B cell (primary cell): Measurements from ENCODE around the gene VN1R5. TPM values are rescaled to one million over a fixed set of nuclear protein-coding genes. Genes with fewer than 3 reads are reported as not detected.

Source experiments
- ATAC-seq: fragments of 200-7000 bp; cut with Tn5 transposase; one replicate; pipeline ENCODE4 v1.10.0; 2021; ENCODE audit warnings: low read depth, mild to moderate bottlenecking, moderate number of reproducible peaks, moderate library complexity
- CTCF ChIA-PET: fragments of 350-600 bp; sonication (Branson Sonifier 250); formaldehyde crosslinking; loops from one replicate; lab custom pipeline; 2021; ENCODE audit warnings: antibody characterized with exemption, inconsistent platforms; lab: Charles Lee
- POLR2A ChIA-PET: fragments of 350-600 bp; sonication (Branson Sonifier 250); formaldehyde crosslinking; loops from one replicate; lab custom pipeline; 2021; ENCODE audit warnings: antibody characterized with exemption; lab: Charles Lee
- DNase-seq: peaks from one replicate; pipeline ENCODE4 v3.0.0; 2013
- H2AFZ ChIP-seq: 2 replicates; pipeline ENCODE4 v1.6.1; 2012; ENCODE audit warnings: mild to moderate bottlenecking, low read depth, low read length; ENCODE audit not compliant: insufficient read depth, poor library complexity, severe bottlenecking
- H3K27ac ChIP-seq, 2 donors: 1 replicate in 1 of 2; 2 replicates in 1 of 2; pipeline ENCODE4 v1.5.1; 2012 to 2013; ENCODE audit warnings: low read length in 2 of 2, mild to moderate bottlenecking in 2 of 2, moderate library complexity in 1 of 2
- H3K27me3 ChIP-seq, 4 experiments: fragments of 200-600 bp in 1 of 4; sonication (generic) in 1 of 4; replicated peaks in 1 of 4; 1 replicate in 2 of 4; 2 replicates in 2 of 4; pipeline versions ENCODE4 v1.6.1 to v1.7.0; 2013 to 2016; ENCODE audit warnings: low read length in 3 of 4, mild to moderate bottlenecking in 2 of 4, mixed read lengths in 1 of 4, moderate library complexity in 1 of 4; ENCODE audit not compliant: insufficient read depth in 4 of 4, control insufficient read depth in 3 of 4; ENCODE audit errors: control extremely low read depth in 1 of 4
- H3K36me3 ChIP-seq, 2 experiments: replicated peaks in 1 of 2; 1 replicate in 1 of 2; 2 replicates in 1 of 2; pipeline versions ENCODE4 v1.6.1 to v1.7.1; 2013; ENCODE audit warnings: low read length in 1 of 2; ENCODE audit not compliant: insufficient read depth in 2 of 2, control insufficient read depth in 1 of 2; ENCODE audit errors: control extremely low read depth in 1 of 2, extremely low read depth in 1 of 2
- H3K4me1 ChIP-seq, 2 donors: fragments of 200-600 bp in 1 of 2; sonication (generic) in 1 of 2; 1 replicate in 1 of 2; 2 replicates in 1 of 2; pipeline versions ENCODE4 v1.5.1 to v1.6.1; 2013 to 2017; ENCODE audit warnings: low read length in 2 of 2; ENCODE audit not compliant: control insufficient read depth in 2 of 2, insufficient read depth in 2 of 2
- H3K4me2 ChIP-seq: replicated peaks from 2 replicates; pipeline ENCODE3; 2012; ENCODE audit warnings: mild to moderate bottlenecking, low read depth, low read length; ENCODE audit not compliant: poor library complexity, severe bottlenecking
- H3K4me3 ChIP-seq, 5 experiments: fragments of 200-600 bp in 1 of 5; sonication (generic) in 1 of 5; 1 replicate in 3 of 5; 2 replicates in 2 of 5; pipeline versions ENCODE4 v1.5.1 to v1.7.0; 2011 to 2016; ENCODE audit warnings: low read length in 4 of 5, mild to moderate bottlenecking in 4 of 5, low read depth in 2 of 5, control low read depth in 1 of 5, moderate library complexity in 1 of 5; ENCODE audit not compliant: insufficient read depth in 1 of 5; ENCODE audit errors: control extremely low read depth in 1 of 5, extremely low read depth in 1 of 5
- H3K79me2 ChIP-seq: fragments of 200-600 bp; sonication (generic); one replicate; pipeline ENCODE4 v1.6.0; 2016; ENCODE audit warnings: low read length; ENCODE audit not compliant: control insufficient read depth, insufficient read depth
- H3K9ac ChIP-seq: fragments of 200-600 bp; sonication (generic); 2 replicates; pipeline ENCODE4 v1.6.1; 2017; ENCODE audit warnings: mild to moderate bottlenecking, low read length, moderate library complexity
- H3K9me3 ChIP-seq, 3 donors: one replicate each; pipeline versions ENCODE4 v1.6.1 to v1.7.1; 2013; ENCODE audit warnings: low read length in 2 of 3; ENCODE audit not compliant: control insufficient read depth in 2 of 3, insufficient read depth in 1 of 3; ENCODE audit errors: control extremely low read depth in 1 of 3
- H4K20me1 ChIP-seq: 2 replicates; pipeline ENCODE4 v1.6.0; 2012; ENCODE audit warnings: mild to moderate bottlenecking, low read length; ENCODE audit not compliant: insufficient read depth, control insufficient read depth, poor library complexity, severe bottlenecking
- H3K27ac Mint-ChIP-seq: one replicate; pipeline ENCODE4 v1.8.0; 2021; ENCODE audit warnings: mixed read lengths
- H3K27me3 Mint-ChIP-seq: one replicate; pipeline ENCODE4 v1.8.0; 2021; ENCODE audit warnings: mixed read lengths
- H3K4me1 Mint-ChIP-seq: one replicate; pipeline ENCODE4 v1.8.0; 2021; ENCODE audit warnings: mixed read lengths
- H3K4me3 Mint-ChIP-seq: one replicate; pipeline ENCODE4 v1.8.0; 2021; ENCODE audit warnings: mixed read lengths
- H3K9me3 Mint-ChIP-seq: one replicate; pipeline ENCODE4 v1.8.0; 2022; ENCODE audit warnings: mixed read lengths; ENCODE audit not compliant: insufficient read depth
- EZH2 ChIP-seq: IDR thresholded peaks from 2 replicates; pipeline ENCODE4 v1.6.1; 2012; ENCODE audit warnings: borderline replicate concordance, low read depth, mild to moderate bottlenecking, moderate library complexity, low read length; ENCODE audit not compliant: insufficient read depth, poor library complexity, severe bottlenecking
- WGBS: methylation state at CpG from one replicate; pipeline ENCODE4 v1.1.5; 2013; ENCODE audit warnings: missing lambda C conversion rate; ENCODE audit not compliant: insufficient coverage; 5-methylcytosine and 5-hydroxymethylcytosine counted together
- intact Hi-C: fragments of 100-400 bp; cut with micrococcal nuclease; formaldehyde crosslinking; loops from one replicate; pipeline ENCODE4 v1.10.0; 2022
- polyA plus RNA-seq: library from polyadenylated mRNA; depleted of rRNA; stranded (reverse); fragments of >200 nt; gene quantifications from 2 replicates; pipeline ENCODE4 v1.2.3, GENCODE V29; 2012
- total RNA-seq, 2 donors: library from RNA; stranded (reverse); fragments of 120-200 nt in 1 of 2; gene quantifications; 1 replicate in 1 of 2; 2 replicates in 1 of 2; pipeline versions ENCODE4 v1.2.3 to v1.2.4, GENCODE V29; 2013 to 2022
- TF ChIP-seq, protein P1 (sequence below): fragments of 200-600 bp; IDR thresholded peaks from one replicate; pipeline ENCODE4 v1.8.0; 2022; ENCODE audit warnings: antibody characterized with exemption, mild to moderate bottlenecking

VN1R5 gene
- total and polyA plus RNA-seq, 2 donors (not counting 1 experiment from before 2014, with no cell fraction given): not detected

DNA sequence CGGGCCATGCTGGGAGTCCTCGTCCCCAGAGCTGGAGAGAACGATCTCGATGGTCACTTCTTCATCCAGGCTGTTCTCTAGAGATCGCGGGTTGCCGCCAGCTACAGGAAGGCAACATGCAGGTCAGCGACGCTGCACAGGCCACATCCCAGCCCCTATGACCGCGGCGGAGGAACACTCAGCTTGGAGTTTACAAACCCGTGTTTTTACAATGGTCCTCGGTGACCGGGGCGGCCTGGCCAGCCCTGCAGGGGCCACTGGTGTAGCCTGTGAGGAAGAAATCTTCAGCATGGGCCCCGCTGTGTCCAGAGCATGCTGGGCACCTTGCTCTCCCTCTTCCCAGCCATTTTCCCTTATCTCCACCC lies 45.3 kb downstream of the VN1R5 start:
- WGBS: 95% methylated on average over 13 of the region's 17 CpGs
- intact Hi-C loops: no loop called here
- no peak overlapping the region for H3K27ac Mint-ChIP-seq
- Histone ChIP-seq H3K4me3 (no peak overlapping the region), H3K9me3 (no peaks in the 10 kb centered on the region), H3K36me3 (peaks cover 0 to 2% of the 10 kb centered on the region in 2 experiments), H3K4me2 (no peak overlapping the region), H3K27ac (no peak overlapping the region), H3K27me3 (no peaks in the 10 kb centered on the region), H4K20me1 (no peaks in the 10 kb centered on the region), H3K79me2 (no peaks in the 10 kb centered on the region), H2AFZ (no peak overlapping the region), H3K9ac (no peak overlapping the region), H3K4me1 (no peaks in the 10 kb centered on the region)
- ChIA-PET CTCF (no interaction called here), POLR2A (no interaction called here)
- no peak for ATAC-seq
- TF ChIP-seq EZH2: no peak
- TF ChIP-seq, protein P1, sequence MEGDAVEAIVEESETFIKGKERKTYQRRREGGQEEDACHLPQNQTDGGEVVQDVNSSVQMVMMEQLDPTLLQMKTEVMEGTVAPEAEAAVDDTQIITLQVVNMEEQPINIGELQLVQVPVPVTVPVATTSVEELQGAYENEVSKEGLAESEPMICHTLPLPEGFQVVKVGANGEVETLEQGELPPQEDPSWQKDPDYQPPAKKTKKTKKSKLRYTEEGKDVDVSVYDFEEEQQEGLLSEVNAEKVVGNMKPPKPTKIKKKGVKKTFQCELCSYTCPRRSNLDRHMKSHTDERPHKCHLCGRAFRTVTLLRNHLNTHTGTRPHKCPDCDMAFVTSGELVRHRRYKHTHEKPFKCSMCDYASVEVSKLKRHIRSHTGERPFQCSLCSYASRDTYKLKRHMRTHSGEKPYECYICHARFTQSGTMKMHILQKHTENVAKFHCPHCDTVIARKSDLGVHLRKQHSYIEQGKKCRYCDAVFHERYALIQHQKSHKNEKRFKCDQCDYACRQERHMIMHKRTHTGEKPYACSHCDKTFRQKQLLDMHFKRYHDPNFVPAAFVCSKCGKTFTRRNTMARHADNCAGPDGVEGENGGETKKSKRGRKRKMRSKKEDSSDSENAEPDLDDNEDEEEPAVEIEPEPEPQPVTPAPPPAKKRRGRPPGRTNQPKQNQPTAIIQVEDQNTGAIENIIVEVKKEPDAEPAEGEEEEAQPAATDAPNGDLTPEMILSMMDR: no peak
- no peaks in the 10 kb centered on the region for H3K4me1 Mint-ChIP-seq
- no peaks in the 10 kb centered on the region for H3K9me3 Mint-ChIP-seq
- no peak for DNase-seq
- H3K27me3 Mint-ChIP-seq: no peaks in the 10 kb centered on the region
- no peak overlapping the region for H3K4me3 Mint-ChIP-seq

GRCh38 chr1:247303216-247303615 lies 47.3 kb downstream of the VN1R5 start:
- Histone ChIP-seq H3K9ac (no peak overlapping the region), H3K27ac (no peak overlapping the region), H3K4me2 (no peak overlapping the region), H4K20me1 (no peaks in the 10 kb centered on the region), H3K4me3 (no peak overlapping the region), H3K4me1 (no peaks in the 10 kb centered on the region), H2AFZ (no peak overlapping the region), H3K9me3 (no peaks in the 10 kb centered on the region), H3K79me2 (no peaks in the 10 kb centered on the region), H3K27me3 (no peaks in the 10 kb centered on the region), H3K36me3 (peaks cover 0 to 7% of the 10 kb centered on the region in 2 experiments)
- Mint-ChIP-seq H3K4me3 (no peak overlapping the region), H3K27ac (no peak overlapping the region), H3K4me1 (no peaks in the 10 kb centered on the region), H3K9me3 (no peaks in the 10 kb centered on the region), H3K27me3 (no peaks in the 10 kb centered on the region)
- CTCF ChIA-PET: no interaction called here
- TF ChIP-seq, protein P1: no peak
- no peak for TF ChIP-seq EZH2
- intact Hi-C loops: no loop called here
- POLR2A ChIA-PET: no interaction called here
- ATAC-seq (no peak), DNase-seq (no peak)
- 55% methylated on average over 3 of the region's 5 CpGs for whole genome bisulfite sequencing
